ENCODE data around the gene SLIT3. TPM values are rescaled to one million over a fixed set of nuclear protein-coding genes. Genes with fewer than 3 reads are reported as not detected.

SLIT3 gene
- 17.0 and 56.6 TPM in 2 replicates for total RNA-seq (ENCODE audit: low replicate concordance)
- long read RNA-seq, partial matches to known transcripts: 2 of 4 reads
- long read RNA-seq, other reads (novel, unspliced or antisense): 2 of 4 reads

DNA sequence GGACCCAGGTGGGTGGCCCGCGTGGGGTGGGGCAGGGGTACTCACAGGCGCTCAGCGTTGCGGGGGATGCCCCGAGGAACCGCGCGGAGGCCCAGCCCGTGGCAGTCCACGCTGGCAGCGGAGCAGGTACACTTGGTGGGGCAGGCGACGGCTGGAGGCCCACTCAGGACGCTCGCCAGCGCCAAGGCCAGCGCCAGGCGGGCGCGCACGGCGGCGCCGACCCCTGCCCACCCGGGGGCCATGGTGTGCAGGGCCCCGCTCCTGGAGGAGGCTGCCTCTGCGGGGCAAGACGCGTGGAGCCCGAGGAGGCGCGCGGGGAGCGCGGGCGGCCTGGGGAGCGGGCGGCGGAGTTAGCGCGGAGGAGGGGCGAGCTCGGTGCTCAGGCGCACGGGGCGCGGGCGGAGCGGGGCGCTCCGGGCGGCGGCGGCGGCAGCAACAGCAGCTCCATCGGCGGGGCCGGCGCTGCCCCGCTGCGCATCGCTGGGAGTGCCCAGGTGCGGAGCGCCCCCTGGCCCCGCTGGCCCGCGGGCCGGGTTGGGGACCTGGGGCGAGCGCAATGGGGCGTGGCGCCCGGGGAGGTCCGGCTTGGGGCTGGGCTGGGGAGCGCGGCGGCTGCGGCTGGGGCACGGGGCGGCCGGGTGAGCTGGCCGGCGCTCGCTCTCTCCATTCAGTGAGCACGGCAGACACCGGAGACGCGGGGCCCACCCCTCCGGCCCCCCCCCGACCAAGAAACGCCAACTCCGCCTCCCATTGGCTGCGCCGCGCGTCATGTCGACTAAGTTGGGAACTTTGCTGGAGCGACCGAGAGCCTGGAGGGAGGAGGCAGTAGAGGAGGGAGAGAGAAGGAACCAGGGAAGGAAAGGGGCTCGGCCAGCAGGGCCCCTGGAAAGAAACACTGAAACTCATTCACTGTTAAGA lies at the start of gene SLIT3:
TSS of gene SLIT3 (minus strand) at position 672 of the 918 bp plus-strand sequence. CDS start at position 242, 430 bp downstream.
- H3K27ac Mint-ChIP-seq: peak within 1 kb of the TSS; percentile 44
- no peak for TF ChIP-seq CTCF (conservative IDR thresholded peaks at IDR 0.05)
- H3K27me3 Mint-ChIP-seq: peaks cover 58% of the 10 kb centered on the region
- peaks cover 47% of the 10 kb centered on the region for H3K4me1 Mint-ChIP-seq (ENCODE audit: unreplicated experiment)
- H3K9me3 Mint-ChIP-seq: no peaks in the 10 kb centered on the region
- peak within 1 kb of the TSS; percentile 92 for H3K4me3 Mint-ChIP-seq
- peaks cover 4% of the 10 kb centered on the region for H3K36me3 Mint-ChIP-seq
- DNase-seq (ENCODE audit: extremely low spot score, unreplicated experiment): peak; percentile 79

- no peaks in the 10 kb centered on the region for H3K4me1 Mint-ChIP-seq (ENCODE audit: unreplicated experiment)
- no peak for DNase-seq (ENCODE audit: extremely low spot score, unreplicated experiment)
- no peak overlapping the region for H3K27ac Mint-ChIP-seq
- no peaks in the 10 kb centered on the region for H3K9me3 Mint-ChIP-seq
- no peak for TF ChIP-seq CTCF (conservative IDR thresholded peaks at IDR 0.05)
- H3K4me3 Mint-ChIP-seq: no peak overlapping the region
- H3K27me3 Mint-ChIP-seq: peaks cover 27% of the 10 kb centered on the region
- H3K36me3 Mint-ChIP-seq: no peaks in the 10 kb centered on the region
Observed at GRCh38 chr5:169350016-169350415, 49.1 kb upstream of the SLIT3 start.

GRCh38 chr5:169347786-169348185 lies 46.8 kb upstream of the SLIT3 start:
- Mint-ChIP-seq H3K36me3 (no peaks in the 10 kb centered on the region), H3K4me1 (ENCODE audit: unreplicated experiment) (no peaks in the 10 kb centered on the region), H3K4me3 (no peak overlapping the region), H3K27me3 (peaks cover 40% of the 10 kb centered on the region), H3K9me3 (no peaks in the 10 kb centered on the region), H3K27ac (no peak overlapping the region)
- no peak for TF ChIP-seq CTCF (conservative IDR thresholded peaks at IDR 0.05)
- DNase-seq (ENCODE audit: extremely low spot score, unreplicated experiment): no peak

DNA sequence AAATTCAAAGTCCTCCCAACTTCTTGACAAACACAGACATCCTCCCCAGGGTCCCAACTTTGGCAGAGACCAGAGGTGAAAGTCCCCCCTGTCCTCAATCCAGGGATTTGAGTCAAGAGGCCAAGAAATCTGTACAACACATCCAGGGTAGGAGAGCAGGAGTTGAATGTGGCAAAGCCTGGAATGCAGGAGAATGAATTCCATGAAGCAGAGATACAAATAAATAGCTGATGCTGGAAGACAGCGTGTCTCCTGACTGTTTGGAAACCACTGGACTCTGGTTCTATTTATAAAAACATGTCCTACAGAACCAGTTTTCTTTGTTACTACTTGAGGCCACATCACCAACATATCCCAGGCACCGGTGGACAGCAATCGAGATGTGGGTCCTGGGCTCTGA lies 43.7 kb upstream of the SLIT3 start:
- Mint-ChIP-seq H3K4me1 (ENCODE audit: unreplicated experiment) (no peaks in the 10 kb centered on the region), H3K27me3 (peaks cover 37% of the 10 kb centered on the region), H3K27ac (no peak overlapping the region), H3K36me3 (no peaks in the 10 kb centered on the region), H3K4me3 (no peak overlapping the region), H3K9me3 (no peaks in the 10 kb centered on the region)
- no peak for TF ChIP-seq CTCF (conservative IDR thresholded peaks at IDR 0.05)
- DNase-seq (ENCODE audit: extremely low spot score, unreplicated experiment): no peak

DNA sequence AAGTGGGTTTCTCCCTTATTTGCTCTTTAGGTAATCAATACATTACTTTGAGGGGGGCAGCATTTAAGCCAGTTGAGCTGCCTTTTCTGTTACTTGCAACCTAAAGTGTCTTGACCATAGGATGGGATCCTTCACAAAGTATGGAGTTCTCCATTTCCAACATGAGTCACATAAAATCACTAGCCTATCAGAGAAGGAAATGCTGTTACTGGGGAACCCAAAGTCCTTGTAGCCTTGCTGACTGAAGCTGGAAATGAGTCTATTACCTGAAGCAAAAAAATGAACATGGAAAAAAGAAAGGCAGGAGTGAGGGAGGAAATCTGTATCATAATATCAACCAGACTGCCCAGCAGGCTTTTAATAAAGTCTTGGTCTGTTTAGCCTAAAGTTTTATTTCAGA lies 42.8 kb upstream of the SLIT3 start:
- Mint-ChIP-seq H3K27ac (no peak overlapping the region), H3K4me3 (no peak overlapping the region), H3K4me1 (ENCODE audit: unreplicated experiment) (no peaks in the 10 kb centered on the region), H3K36me3 (no peaks in the 10 kb centered on the region), H3K9me3 (no peaks in the 10 kb centered on the region), H3K27me3 (peaks cover 36% of the 10 kb centered on the region)
- no peak for DNase-seq (ENCODE audit: extremely low spot score, unreplicated experiment)
- TF ChIP-seq CTCF (conservative IDR thresholded peaks at IDR 0.05): no peak
